Measurements from ENCODE around the gene CEPT1. TPM values are rescaled to one million over a fixed set of nuclear protein-coding genes. Genes with fewer than 3 reads are reported as not detected.

CEPT1 gene
- polyA plus RNA-seq, 1 donor = 25.8 TPM

GRCh38 chr1:111227434-111227833 is 87.4 kb downstream of the CEPT1 start, which contains the start of gene CHI3L2:
Gene CHI3L2, plus strand, starts transcription at chr1:111227713. Its CDS starts 17 bp downstream, at chr1:111227730.
- DNase-seq (ENCODE audit: low read depth) = no peak

GRCh38 chr1:111227851-111228747 is 88.1 kb downstream of the CEPT1 start:
- DNase-seq (ENCODE audit: low read depth) = no peak

- no peak for DNase-seq (ENCODE audit: low read depth)
Observed at GRCh38 chr1:111228748-111229126, 88.7 kb downstream of the CEPT1 start.

- no peak for DNase-seq (ENCODE audit: low read depth)
Observed at GRCh38 chr1:111232134-111232533, 92.1 kb downstream of the CEPT1 start.

GRCh38 chr1:111234258-111234657 is 94.2 kb downstream of the CEPT1 start:
- no peak for DNase-seq (ENCODE audit: low read depth)

Other genes starting within 250 kb of the CEPT1 start
- 8.7 TPM for gene LRIF1, start 176.3 kb upstream of the CEPT1 start, polyA plus RNA-seq (ENCODE audit: insufficient read length)
- 36.1 TPM for gene DRAM2, start 130 bp upstream of the CEPT1 start, polyA plus RNA-seq (ENCODE audit: insufficient read length)
- gene DENND2D, start 60.4 kb downstream of the CEPT1 start, polyA plus RNA-seq (ENCODE audit: insufficient read length) = 1.0 TPM
- 0.30 TPM for gene CHI3L2, start 87.5 kb downstream of the CEPT1 start, polyA plus RNA-seq (ENCODE audit: insufficient read length)
- gene CHIA, start 150.6 kb downstream of the CEPT1 start, polyA plus RNA-seq (ENCODE audit: insufficient read length) = not detected